ENCODE results near the gene DOCK7. TPM values are rescaled to one million over a fixed set of nuclear protein-coding genes. Genes with fewer than 3 reads are reported as not detected.
A peak's percentile ranks its signal among the peaks of the same experiment; 100 is the strongest.

DOCK7 gene
- total and polyA plus RNA-seq, 2 of the 13 experiments (the other 11 are each of a cell fraction or from before 2014, with no cell fraction given), result 45.7 to 67.2 TPM

DNA sequence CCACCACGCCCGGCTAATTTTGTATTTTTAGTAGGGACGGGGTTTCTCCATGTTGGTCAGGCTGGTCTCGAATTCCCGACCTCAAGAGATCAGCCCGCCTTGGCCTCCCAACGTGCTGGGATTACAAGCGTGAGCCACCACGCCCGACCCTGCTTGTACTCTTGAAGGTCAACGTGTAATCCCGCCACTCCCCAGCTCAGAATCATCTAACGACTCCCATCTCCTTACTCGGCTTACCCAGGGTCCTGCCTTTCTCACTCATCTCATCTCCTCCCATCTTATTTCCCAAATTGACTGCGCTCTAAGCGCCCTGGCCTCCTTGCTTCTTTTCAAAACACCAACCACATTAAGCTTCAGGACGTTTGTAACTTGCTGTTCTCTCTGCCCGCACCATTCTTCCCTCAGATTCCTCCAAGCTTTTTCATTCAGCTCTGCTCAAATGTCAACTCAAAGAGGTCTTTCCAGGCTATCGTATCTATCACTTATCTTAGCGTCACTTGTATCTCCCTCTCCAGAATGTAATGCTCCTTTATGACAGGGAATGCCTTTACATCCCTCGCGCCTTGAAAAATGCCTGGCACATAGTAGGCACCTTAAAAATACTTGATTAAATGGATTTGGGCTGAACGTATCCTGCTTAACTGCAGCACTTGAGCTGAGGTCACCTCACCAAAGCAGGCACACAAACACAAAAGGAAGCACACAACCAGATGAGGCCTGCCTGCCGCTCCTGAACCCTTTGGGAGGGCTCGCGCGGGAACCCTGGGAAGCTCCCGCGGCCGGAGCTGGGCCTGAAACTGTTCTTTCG is 252.8 kb downstream of the DOCK7 start (continued):
- peak; percentile 15; the same call in 1 of the 2 replicates for TF ChIP-seq GFI1 (CRISPR knock-in tag; IDR thresholded peaks at IDR 0.05; ENCODE audit: borderline replicate concordance)
- peak; percentile 30; the same call in 1 of the 2 replicates for TF ChIP-seq ZSCAN30 (CRISPR knock-in tag; IDR thresholded peaks at IDR 0.05)
- TF ChIP-seq ZNF513 (CRISPR knock-in tag; conservative IDR thresholded peaks at IDR 0.05), result no peak
- no peak for TF ChIP-seq NR2C2 (CRISPR knock-in tag; IDR thresholded peaks at IDR 0.05; ENCODE audit: borderline replicate concordance)
- TF ChIP-seq, protein P1, sequence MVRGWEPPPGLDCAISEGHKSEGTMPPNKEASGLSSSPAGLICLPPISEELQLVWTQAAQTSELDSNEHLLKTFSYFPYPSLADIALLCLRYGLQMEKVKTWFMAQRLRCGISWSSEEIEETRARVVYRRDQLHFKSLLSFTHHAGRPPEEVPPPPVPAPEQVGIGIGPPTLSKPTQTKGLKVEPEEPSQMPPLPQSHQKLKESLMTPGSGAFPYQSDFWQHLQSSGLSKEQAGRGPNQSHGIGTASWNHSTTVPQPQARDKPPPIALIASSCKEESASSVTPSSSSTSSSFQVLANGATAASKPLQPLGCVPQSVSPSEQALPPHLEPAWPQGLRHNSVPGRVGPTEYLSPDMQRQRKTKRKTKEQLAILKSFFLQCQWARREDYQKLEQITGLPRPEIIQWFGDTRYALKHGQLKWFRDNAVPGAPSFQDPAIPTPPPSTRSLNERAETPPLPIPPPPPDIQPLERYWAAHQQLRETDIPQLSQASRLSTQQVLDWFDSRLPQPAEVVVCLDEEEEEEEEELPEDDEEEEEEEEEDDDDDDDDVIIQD (CRISPR knock-in tag; IDR thresholded peaks at IDR 0.05; ENCODE audit: low read depth), result peak; percentile 39; the same call in 1 of the 2 replicates
- no peak for TF ChIP-seq THYN1 (CRISPR knock-in tag; IDR thresholded peaks at IDR 0.05; ENCODE audit: borderline replicate concordance, low read depth)
- TF ChIP-seq BATF2 (CRISPR knock-in tag; IDR thresholded peaks at IDR 0.05), result 0 out of 2 replicates have a peak, but pooled peaks have one; percentile 50
- no peak for TF ChIP-seq RCOR2 (CRISPR knock-in tag; IDR thresholded peaks at IDR 0.05)
- 0 out of 2 replicates have a peak, but pooled peaks have one; percentile 14 for TF ChIP-seq ZNF431 (CRISPR knock-in tag; IDR thresholded peaks at IDR 0.05; ENCODE audit: borderline replicate concordance, low read depth)
- no peak for TF ChIP-seq ZNF264 (CRISPR knock-in tag; IDR thresholded peaks at IDR 0.05)
- TF ChIP-seq MXD4 (CRISPR knock-in tag; IDR thresholded peaks at IDR 0.05), result no peak
- TF ChIP-seq ZXDC (CRISPR knock-in tag; IDR thresholded peaks at IDR 0.05), result 0 out of 2 replicates have a peak, but pooled peaks have one; percentile 14
- no peak for TF ChIP-seq SMYD3 (CRISPR knock-in tag; IDR thresholded peaks at IDR 0.05)
- TF ChIP-seq ZSCAN21 (CRISPR knock-in tag; IDR thresholded peaks at IDR 0.05; ENCODE audit: borderline replicate concordance), result peak; percentile 8; the same call in 1 of the 2 replicates
- TF ChIP-seq, protein P2, sequence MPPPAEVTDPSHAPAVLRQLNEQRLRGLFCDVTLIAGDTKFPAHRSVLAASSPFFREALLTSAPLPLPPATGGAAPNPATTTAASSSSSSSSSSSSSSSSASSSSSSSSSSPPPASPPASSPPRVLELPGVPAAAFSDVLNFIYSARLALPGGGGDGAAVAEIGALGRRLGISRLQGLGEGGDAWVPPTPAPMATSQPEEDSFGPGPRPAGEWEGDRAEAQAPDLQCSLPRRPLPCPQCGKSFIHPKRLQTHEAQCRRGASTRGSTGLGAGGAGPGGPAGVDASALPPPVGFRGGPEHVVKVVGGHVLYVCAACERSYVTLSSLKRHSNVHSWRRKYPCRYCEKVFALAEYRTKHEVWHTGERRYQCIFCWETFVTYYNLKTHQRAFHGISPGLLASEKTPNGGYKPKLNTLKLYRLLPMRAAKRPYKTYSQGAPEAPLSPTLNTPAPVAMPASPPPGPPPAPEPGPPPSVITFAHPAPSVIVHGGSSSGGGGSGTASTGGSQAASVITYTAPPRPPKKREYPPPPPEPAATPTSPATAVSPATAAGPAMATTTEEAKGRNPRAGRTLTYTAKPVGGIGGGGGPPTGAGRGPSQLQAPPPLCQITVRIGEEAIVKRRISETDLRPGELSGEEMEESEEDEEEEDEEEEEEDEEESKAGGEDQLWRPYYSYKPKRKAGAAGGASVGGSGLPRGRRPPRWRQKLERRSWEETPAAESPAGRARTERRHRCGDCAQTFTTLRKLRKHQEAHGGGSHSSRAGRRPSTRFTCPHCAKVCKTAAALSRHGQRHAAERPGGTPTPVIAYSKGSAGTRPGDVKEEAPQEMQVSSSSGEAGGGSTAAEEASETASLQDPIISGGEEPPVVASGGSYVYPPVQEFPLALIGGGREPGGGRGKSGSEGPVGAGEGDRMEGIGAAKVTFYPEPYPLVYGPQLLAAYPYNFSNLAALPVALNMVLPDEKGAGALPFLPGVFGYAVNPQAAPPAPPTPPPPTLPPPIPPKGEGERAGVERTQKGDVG (CRISPR knock-in tag; IDR thresholded peaks at IDR 0.05; ENCODE audit: borderline replicate concordance), result 0 out of 2 replicates have a peak, but pooled peaks have one; percentile 33

Data from HepG2 (cell line).